Activated naive CD8-positive, alpha-beta T cell treated with anti-CD3 and anti-CD28 coated beads, Interleukin-2, amount 10 ng/mL, durations not matched to agents 7 days and 5 days (primary cell): ENCODE results near the gene COL11A2. TPM values are rescaled to one million over a fixed set of nuclear protein-coding genes. Genes with fewer than 3 reads are reported as not detected.

ENCODE experiments used
- ATAC-seq: fragments of 150-1000 bp; cut with Tn5 transposase; one replicate; pipeline ENCODE4 v1.10.0; 2021; ENCODE audit warnings: low read depth, moderate library complexity
- POLR2A ChIA-PET: fragments of 350-600 bp; sonication (Branson Sonifier 250); formaldehyde crosslinking; loops from one replicate; lab custom pipeline; 2021; ENCODE audit warnings: antibody characterized with exemption; lab: Charles Lee
- DNase-seq: peaks from one replicate; pipeline ENCODE4 v3.0.0; 2021
- H3K27ac Mint-ChIP-seq: one replicate; pipeline ENCODE4 v1.8.0; 2022; ENCODE audit warnings: mild to moderate bottlenecking, mixed read lengths
- H3K27me3 Mint-ChIP-seq: one replicate; pipeline ENCODE4 v1.8.0; 2022; ENCODE audit warnings: mild to moderate bottlenecking, moderate library complexity, mixed read lengths
- H3K36me3 Mint-ChIP-seq: one replicate; pipeline ENCODE4 v1.8.0; 2021; ENCODE audit warnings: mild to moderate bottlenecking, mixed read lengths
- H3K4me1 Mint-ChIP-seq: one replicate; pipeline ENCODE4 v1.8.0; 2021; ENCODE audit warnings: mixed read lengths
- H3K4me3 Mint-ChIP-seq: one replicate; pipeline ENCODE4 v1.8.0; 2022; ENCODE audit warnings: mild to moderate bottlenecking, moderate library complexity, mixed read lengths
- H3K9me3 Mint-ChIP-seq: one replicate; pipeline ENCODE4 v1.8.0; 2021; ENCODE audit warnings: mixed read lengths
- total RNA-seq, 2 experiments: library from RNA; stranded (reverse); gene quantifications; one replicate each; pipeline ENCODE4 v1.2.3, GENCODE V29; 2021

COL11A2 gene
- total RNA-seq, 2 experiments from 2014 or later = 1.00 to 1.1 TPM

- H3K4me1 Mint-ChIP-seq = peaks cover 34% of the 10 kb centered on the region
- no peaks in the 10 kb centered on the region for H3K9me3 Mint-ChIP-seq
- peaks cover 25% of the 10 kb centered on the region for H3K27me3 Mint-ChIP-seq
- H3K4me3 Mint-ChIP-seq = no peak overlapping the region
- DNase-seq = no peak
- POLR2A ChIA-PET = interaction anchor here (0.8 kb wide), 1 partner anchor 12 kb away, joined by 4 read pairs; no protein-coding TSS in a partner anchor
- H3K36me3 Mint-ChIP-seq = peaks cover 30% of the 10 kb centered on the region
- H3K27ac Mint-ChIP-seq = no peak overlapping the region
- no peak for ATAC-seq
Observed at GRCh38 chr6:33195304-33196165, 3.3 kb upstream of the COL11A2 start.

- Mint-ChIP-seq H3K4me3 (no peak overlapping the region), H3K27ac (no peak overlapping the region), H3K27me3 (peaks cover 31% of the 10 kb centered on the region), H3K4me1 (peaks cover 31% of the 10 kb centered on the region), H3K9me3 (no peaks in the 10 kb centered on the region), H3K36me3 (peaks cover 30% of the 10 kb centered on the region)
- ATAC-seq = no peak
- no peak for DNase-seq
- POLR2A ChIA-PET = interaction anchor here (0.5 kb wide), 1 partner anchor 1313 kb away, joined by 4 read pairs; no protein-coding TSS in a partner anchor
Observed at GRCh38 chr6:33194431-33194979, 2.2 kb upstream of the COL11A2 start.

DNA sequence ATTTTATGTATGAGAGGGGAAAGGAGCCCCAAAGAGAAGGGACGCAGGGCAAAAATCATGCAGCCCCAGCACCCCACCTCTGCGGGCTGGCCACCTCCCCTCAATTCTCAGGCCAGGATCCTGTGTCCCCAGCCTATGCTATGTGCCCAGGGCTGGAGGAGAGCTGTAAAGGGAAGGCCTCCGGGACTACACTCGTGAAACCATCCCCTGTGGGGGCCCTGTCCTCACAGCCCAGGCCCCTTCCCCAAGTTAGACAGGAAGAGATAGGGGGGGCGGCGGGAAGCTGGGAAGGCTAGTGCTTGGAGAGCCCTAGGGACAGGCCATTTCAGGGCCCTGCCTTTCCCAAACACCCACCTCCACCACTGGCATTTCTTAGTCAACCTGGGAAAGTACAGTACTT is 1.4 kb upstream of the COL11A2 start:
- no peak overlapping the region for H3K27ac Mint-ChIP-seq
- H3K9me3 Mint-ChIP-seq = no peaks in the 10 kb centered on the region
- peaks cover 24% of the 10 kb centered on the region for H3K4me1 Mint-ChIP-seq
- peaks cover 31% of the 10 kb centered on the region for H3K27me3 Mint-ChIP-seq
- DNase-seq (no peak), ATAC-seq (no peak)
- POLR2A ChIA-PET = no interaction called here
- H3K4me3 Mint-ChIP-seq = peak overlapping the region; percentile 26
- H3K36me3 Mint-ChIP-seq = peaks cover 30% of the 10 kb centered on the region

DNA sequence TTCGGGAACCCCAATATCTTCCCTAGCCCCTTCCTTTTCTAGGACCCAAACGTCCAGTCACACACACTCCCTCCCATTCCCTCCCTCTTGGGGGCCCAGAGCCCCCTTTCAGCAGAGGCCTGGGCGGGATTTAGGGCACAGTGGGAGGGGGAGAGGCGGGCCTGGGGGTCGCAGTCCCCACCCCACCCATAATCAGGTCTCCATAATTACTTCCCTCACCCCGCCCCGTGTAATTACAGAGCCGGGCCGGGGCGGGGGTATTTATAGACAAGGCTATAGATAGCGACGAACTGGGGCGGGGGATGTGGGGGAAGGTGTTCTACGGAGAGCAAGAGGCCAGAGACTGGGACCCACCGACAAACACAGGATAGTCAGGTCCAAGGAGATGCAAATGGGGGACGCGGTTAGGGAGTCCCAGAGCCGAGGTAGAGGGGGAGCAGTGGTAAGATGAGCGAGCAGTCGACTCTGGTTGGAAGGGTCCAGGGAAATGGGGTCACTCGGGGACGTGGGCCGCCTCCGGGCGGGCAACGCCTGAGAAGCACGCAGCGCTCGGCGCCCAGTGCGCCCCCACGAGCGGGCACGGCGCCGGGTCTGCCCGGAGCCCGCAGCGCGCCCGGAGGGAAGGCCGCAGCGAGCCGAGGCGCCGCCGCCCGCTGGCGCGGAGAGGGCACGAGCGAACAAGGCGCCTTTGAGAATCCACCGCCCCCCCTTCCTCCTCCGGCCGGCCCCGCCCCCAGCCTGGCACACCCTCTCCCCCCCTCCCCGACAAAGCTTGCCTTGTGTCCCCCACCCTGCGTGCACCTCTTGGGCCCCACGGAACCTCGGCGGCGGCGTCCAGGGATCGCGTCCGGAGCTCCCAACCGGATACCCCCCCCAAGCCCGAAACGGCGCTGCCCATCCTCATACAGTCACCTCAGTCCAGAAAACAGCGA is 670 bp upstream of the COL11A2 start:
- DNase-seq = peak; percentile 38
- no peaks in the 10 kb centered on the region for H3K9me3 Mint-ChIP-seq

DNA sequence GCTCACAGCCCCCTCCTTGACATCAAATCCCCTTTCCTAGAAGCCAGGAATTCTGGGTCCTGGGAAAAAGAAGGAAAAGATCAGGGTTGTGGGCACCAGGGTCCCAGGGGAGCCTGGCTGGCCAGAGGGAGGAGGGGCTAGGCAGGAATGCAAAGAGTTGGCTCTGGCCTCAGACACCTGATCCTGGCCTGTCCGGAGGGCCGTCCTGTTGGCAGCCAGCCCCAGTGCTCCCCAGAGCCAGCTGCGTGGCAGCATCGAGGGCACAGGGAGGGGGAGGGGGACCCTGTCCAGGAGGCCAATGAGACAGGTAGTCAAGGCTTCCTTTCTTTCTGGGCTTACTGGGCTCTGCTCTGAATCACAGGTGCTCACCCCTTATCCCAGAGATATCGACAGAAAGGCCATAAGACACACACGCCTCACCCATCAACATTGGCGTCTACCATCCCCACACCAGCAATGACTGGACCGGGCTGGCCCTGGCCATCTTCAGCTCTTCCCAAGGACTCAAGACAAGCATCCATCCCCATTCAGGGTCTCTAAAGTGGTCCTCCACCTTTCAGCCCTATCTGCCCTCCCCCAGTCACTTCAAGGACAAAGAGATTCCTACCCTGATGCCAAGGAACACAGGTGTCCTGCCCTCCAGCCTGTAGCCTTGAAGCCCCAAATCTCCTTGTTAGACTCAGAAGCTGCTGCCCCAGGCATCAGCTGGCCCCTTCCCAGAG is 723 bp downstream of the COL11A2 start:
- Mint-ChIP-seq H3K36me3 (peaks cover 30% of the 10 kb centered on the region), H3K27ac (no peak overlapping the region), H3K4me1 (peaks cover 9% of the 10 kb centered on the region), H3K27me3 (peaks cover 39% of the 10 kb centered on the region), H3K9me3 (no peaks in the 10 kb centered on the region), H3K4me3 (no peak overlapping the region)
- POLR2A ChIA-PET = no interaction called here
- no peak for ATAC-seq
- no peak for DNase-seq

More for the DNA sequence above, 670 bp upstream of the COL11A2 start:
- H3K4me3 Mint-ChIP-seq = peak overlapping the region; percentile 49
- no peak overlapping the region for H3K27ac Mint-ChIP-seq
- no peak for ATAC-seq
- POLR2A ChIA-PET = no interaction called here
- peaks cover 18% of the 10 kb centered on the region for H3K4me1 Mint-ChIP-seq
- peaks cover 33% of the 10 kb centered on the region for H3K27me3 Mint-ChIP-seq
- H3K36me3 Mint-ChIP-seq = peaks cover 30% of the 10 kb centered on the region

DNA sequence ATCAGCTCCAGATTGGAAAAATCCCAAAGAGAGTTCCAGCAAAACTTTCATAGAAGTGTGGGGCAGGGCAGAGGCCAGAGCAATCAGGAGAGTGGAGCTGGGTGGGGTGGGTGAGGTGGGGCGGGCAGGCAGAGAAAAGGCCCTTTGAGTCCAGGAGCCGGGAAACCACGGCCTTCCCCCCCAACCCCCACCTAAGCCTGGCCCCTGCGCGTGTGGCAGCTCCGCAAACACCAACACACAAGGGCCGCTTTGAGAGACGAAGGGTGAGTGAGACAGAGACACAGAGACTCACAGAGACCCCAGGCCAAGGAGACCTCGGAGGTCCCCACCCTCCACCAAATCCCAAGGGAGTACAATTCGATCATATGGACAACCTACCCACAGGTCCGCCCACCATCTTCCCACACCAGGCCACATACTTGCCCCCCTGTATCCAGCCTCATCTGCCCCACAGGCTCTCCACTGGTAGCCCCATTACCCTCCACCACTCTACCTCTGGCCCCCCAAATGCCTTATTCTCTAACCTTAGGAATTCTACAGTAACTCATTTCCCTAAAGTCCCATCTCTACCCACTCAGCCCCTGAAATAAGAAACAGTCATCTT is 1.7 kb downstream of the COL11A2 start:
- POLR2A ChIA-PET = interaction anchor here (0.6 kb wide), 1 partner anchor 12 kb away, joined by 3 read pairs; no protein-coding TSS in a partner anchor
- DNase-seq (no peak), ATAC-seq (no peak)
- H3K9me3 Mint-ChIP-seq = no peaks in the 10 kb centered on the region
- no peak overlapping the region for H3K27ac Mint-ChIP-seq
- peaks cover 44% of the 10 kb centered on the region for H3K27me3 Mint-ChIP-seq
- peaks cover 21% of the 10 kb centered on the region for H3K36me3 Mint-ChIP-seq
- peaks cover 7% of the 10 kb centered on the region for H3K4me1 Mint-ChIP-seq
- H3K4me3 Mint-ChIP-seq = no peak overlapping the region

DNA sequence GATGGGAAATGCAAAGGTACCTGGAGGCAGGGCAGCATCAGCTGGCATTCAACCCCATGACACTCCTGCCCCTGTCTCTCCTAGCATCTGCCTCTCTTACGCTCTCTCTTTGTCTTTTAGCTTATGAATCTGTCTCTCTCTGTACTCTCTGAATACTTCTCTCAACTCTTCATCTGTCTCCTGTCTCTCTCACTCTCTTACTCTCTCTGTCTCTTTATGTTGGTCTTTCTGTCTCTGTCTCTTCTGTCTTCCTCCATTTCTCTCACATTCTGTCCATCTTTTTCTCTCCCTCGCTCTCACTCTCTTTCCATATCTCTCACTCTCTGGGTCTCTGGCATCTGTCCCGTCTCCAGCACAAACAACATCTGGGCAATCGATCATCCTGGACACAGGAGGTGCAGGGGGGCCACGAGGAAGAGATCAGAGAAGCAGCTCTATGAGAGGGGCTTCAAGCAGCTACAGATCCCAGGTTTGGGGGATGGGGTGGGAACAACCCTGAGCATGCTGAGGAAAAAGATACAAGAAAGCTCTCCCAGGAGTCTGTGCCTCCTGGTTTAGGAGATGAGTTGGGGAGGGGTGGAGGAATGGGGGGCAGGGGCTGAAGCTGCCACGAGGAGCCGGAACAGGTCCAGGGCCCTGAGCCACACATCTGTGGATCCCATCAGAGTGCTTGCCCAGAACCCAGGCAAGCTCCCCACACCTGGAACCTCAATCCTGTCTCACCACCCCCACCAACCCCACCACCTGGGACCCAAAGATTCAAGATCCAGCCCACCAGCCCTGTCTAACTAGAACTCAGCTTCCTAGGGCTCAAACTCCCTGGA is 2.4 kb downstream of the COL11A2 start:
- POLR2A ChIA-PET = interaction anchor here (0.6 to 1.6 kb wide), 2 partner anchors 10 to 13 kb away, joined by 3 to 6 read pairs; no protein-coding TSS in a partner anchor
- peak overlapping the region; percentile 1 for H3K27ac Mint-ChIP-seq
- H3K36me3 Mint-ChIP-seq = peaks cover 15% of the 10 kb centered on the region
- ATAC-seq = no peak
- H3K27me3 Mint-ChIP-seq = peaks cover 46% of the 10 kb centered on the region
- H3K9me3 Mint-ChIP-seq = no peaks in the 10 kb centered on the region
- no peak for DNase-seq
- H3K4me1 Mint-ChIP-seq = peaks cover 7% of the 10 kb centered on the region
- no peak overlapping the region for H3K4me3 Mint-ChIP-seq

DNA sequence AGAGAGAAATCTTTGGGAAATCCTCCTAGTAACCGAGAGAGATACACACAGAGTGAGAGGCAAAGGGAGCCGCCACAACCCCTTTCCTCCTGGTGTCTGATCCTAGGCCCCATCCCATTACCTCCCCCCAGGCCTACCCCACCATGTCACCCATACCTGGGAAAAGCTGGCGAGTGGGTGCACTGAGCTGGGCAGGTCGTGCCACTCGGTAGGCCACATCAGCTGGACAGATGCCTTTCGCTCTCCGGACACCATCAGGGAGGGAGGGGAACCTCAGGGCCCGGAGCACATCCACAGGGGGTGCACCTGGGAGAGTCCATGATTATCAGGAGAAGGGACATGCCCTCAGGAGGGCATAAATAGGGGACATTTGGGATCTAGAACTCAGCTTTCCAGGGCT is 3.1 kb downstream of the COL11A2 start:
- DNase-seq = no peak
- Mint-ChIP-seq H3K9me3 (peaks cover 4% of the 10 kb centered on the region), H3K4me3 (no peak overlapping the region), H3K27me3 (peaks cover 46% of the 10 kb centered on the region), H3K4me1 (peaks cover 11% of the 10 kb centered on the region), H3K27ac (no peak overlapping the region), H3K36me3 (peaks cover 16% of the 10 kb centered on the region)
- ATAC-seq = no peak
- POLR2A ChIA-PET = interaction anchor here (1.6 kb wide), 1 partner anchor 11 kb away, joined by 6 read pairs; no protein-coding TSS in a partner anchor

GRCh38 chr6:33187809-33188208 is 4.5 kb downstream of the COL11A2 start:
- Mint-ChIP-seq H3K4me1 (peaks cover 16% of the 10 kb centered on the region), H3K9me3 (peaks cover 13% of the 10 kb centered on the region), H3K27ac (no peak overlapping the region), H3K27me3 (peaks cover 41% of the 10 kb centered on the region), H3K36me3 (peaks cover 22% of the 10 kb centered on the region), H3K4me3 (no peak overlapping the region)
- no peak for ATAC-seq
- no peak for DNase-seq
- POLR2A ChIA-PET = no interaction called here

DNA sequence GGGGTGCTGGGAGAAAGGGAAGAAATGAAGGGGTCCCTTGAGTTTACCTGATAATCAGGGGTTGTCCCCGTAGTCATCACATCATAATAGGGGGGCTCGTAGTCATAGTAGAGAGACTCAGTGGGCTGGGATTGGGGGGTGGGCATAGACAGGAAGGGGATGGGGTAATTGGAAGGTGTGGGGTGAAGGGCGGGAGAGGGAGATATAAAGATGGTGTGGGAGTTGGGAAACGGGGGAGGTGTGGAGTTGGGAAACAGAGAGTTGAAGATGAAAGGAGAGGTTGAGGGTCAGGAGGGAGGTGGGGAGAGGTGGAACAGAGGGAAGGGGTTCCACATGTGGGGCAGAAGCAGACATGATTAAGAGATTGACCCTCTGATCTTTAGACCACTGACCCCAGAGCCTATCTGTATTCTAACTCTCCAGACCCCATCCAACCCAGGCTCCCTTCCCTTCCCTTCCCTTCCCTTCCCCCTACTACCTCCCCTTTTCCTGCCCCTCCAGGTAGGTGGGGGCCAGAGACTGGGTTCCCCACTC is 6.5 kb downstream of the COL11A2 start:
- POLR2A ChIA-PET = no interaction called here
- Mint-ChIP-seq H3K27ac (no peak overlapping the region), H3K4me3 (no peak overlapping the region), H3K4me1 (peaks cover 17% of the 10 kb centered on the region), H3K9me3 (peaks cover 16% of the 10 kb centered on the region), H3K36me3 (peaks cover 24% of the 10 kb centered on the region), H3K27me3 (peaks cover 23% of the 10 kb centered on the region)
- no peak for ATAC-seq
- DNase-seq = no peak

GRCh38 chr6:33185190-33185589 is 7.1 kb downstream of the COL11A2 start:
- Mint-ChIP-seq H3K36me3 (peaks cover 24% of the 10 kb centered on the region), H3K4me1 (peaks cover 17% of the 10 kb centered on the region), H3K4me3 (no peak overlapping the region), H3K27me3 (peaks cover 20% of the 10 kb centered on the region), H3K27ac (peak overlapping the region; percentile 50), H3K9me3 (peaks cover 16% of the 10 kb centered on the region)
- POLR2A ChIA-PET = no interaction called here
- no peak for DNase-seq
- ATAC-seq = no peak
